ENCODE data around the gene TFR2. TPM values are rescaled to one million over a fixed set of nuclear protein-coding genes. Genes with fewer than 3 reads are reported as not detected.

The TFR2 gene
- total RNA-seq (2014; rRNA removed; shearing (Covaris generic)) = 0.29 and 1.6 TPM in 2 replicates
- polyA plus RNA-seq (2015; cell fraction: cytosol; rRNA removed) = 0.24 and 0.41 TPM in 2 replicates
- 0.56 and 2.3 TPM in 2 replicates for polyA plus RNA-seq (2015; cell fraction: nucleus; rRNA removed)

DNA sequence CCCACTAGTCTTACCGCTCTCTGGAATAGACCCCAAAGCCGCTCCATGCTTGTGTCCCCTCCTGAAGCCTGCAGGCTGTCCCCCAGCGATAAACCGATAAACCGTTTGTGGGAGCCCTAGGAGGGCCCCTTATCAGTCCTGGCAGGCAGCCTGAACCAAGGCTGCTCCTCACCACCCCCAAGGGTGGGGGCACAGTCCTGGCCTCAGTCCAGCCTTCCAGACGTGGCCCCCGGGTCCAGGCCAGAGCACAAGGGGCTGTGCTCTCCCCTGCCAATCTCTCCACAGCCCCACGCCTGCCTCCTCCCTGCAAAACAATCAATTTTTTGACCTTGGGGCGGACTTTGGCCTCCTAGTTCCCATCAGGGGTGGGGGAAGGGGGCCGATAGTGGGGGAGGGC, at the start of gene TFR2:
Gene TFR2 (minus strand): TSS at position 90 of the 397 bp plus-strand sequence. CDS start 43 bp downstream, at position 47.
- no peak for DNase-seq (ENCODE audit: low read depth, low spot score)
- in situ Hi-C loops (cut with HindIII; ENCODE audit: low pct_unique_long_range_greater_than_20kb, low sequenced_read_pairs) = no loop called here

GRCh38 chr7:100689230-100690135, 48.1 kb upstream of the TFR2 start:
- DNase-seq (ENCODE audit: low read depth, low spot score) = no peak
- in situ Hi-C loops (cut with HindIII; ENCODE audit: low pct_unique_long_range_greater_than_20kb, low sequenced_read_pairs) = no loop called here

DNA sequence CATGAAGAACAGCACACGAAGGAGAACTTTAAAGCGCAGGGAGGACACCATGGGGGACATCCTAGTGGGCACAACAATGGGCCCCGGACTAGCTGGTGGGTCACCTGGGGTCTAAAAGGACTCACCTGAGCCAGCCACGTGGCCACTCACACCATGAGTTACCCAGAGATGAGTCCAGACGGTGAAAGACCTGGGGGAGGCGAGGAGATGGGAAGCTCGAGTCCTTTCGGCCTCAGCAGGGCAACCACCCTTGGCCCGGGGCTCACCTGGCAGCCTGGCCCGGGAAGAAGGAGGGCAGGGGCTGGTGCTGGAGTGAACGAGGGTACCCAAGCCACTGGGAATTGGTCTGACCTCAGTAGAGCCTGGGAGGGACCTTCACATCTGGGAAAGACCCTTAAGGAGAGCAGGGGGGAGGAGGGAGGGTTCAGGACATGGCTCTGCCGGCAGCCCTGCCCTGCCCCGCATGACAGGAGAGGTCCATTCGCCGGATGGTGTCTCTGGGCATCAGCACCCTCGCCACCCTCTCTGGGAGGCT, 47.0 kb upstream of the TFR2 start:
- no peak for DNase-seq (ENCODE audit: low read depth, low spot score)

DNA sequence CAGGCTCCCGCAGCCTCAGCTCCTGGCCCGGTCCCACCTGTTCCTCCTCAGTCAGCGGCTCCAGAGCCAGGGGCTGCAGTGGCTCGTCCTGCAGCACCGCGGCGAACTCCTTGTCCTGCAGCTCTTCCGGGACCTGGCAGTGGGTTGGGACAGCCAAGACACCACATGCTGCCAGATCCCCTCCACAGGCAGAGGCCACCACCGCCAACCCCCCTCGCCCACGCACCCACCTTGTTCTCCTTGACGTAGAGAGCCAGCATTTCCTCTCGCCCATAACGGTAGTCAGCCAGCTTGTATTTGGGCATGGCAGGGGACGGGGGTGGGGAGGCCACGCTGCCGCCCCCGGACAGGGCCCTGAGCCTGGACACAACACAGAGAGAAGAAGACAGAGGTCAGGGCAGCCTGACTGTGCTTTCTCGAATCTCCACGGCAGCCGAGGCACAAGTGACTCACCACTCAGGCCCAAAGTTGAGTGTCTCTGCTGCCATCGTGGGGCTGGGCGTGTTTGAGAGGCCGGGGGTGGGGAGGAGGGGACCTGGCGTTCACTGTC, 46.5 kb upstream of the TFR2 start:
- DNase-seq (ENCODE audit: low read depth, low spot score) = no peak
- in situ Hi-C loops (cut with HindIII; ENCODE audit: low pct_unique_long_range_greater_than_20kb, low sequenced_read_pairs) = no loop called here

More for the DNA sequence above, 47.0 kb upstream of the TFR2 start:
- in situ Hi-C loops (cut with HindIII; ENCODE audit: low pct_unique_long_range_greater_than_20kb, low sequenced_read_pairs) = no loop called here

DNA sequence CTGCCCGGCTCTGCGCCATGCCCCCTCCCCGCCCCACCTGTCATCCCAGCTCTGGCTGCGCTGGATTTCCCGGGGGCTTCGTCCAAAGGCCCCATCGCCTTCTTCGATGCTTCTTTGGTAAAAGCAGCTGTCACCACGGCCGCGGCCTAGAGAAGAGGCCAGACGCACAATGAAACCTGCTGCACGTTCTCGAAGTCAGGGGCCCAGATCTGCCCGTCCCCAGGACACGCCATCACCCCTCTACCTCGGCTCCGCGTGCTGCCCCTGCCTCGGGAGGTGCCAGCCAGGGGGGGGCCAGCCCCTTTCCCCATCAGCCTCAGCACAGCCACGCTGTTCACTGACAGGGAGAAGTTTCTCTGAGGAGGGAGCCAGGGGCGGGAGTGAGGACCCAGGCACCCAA, 45.9 kb upstream of the TFR2 start:
- DNase-seq (ENCODE audit: low read depth, low spot score) = no peak
- in situ Hi-C loops (cut with HindIII; ENCODE audit: low pct_unique_long_range_greater_than_20kb, low sequenced_read_pairs) = no loop called here

GRCh38 chr7:100686822-100687211, 45.5 kb upstream of the TFR2 start:
- in situ Hi-C loops (cut with HindIII; ENCODE audit: low pct_unique_long_range_greater_than_20kb, low sequenced_read_pairs) = no loop called here
- no peak for DNase-seq (ENCODE audit: low read depth, low spot score)

DNA sequence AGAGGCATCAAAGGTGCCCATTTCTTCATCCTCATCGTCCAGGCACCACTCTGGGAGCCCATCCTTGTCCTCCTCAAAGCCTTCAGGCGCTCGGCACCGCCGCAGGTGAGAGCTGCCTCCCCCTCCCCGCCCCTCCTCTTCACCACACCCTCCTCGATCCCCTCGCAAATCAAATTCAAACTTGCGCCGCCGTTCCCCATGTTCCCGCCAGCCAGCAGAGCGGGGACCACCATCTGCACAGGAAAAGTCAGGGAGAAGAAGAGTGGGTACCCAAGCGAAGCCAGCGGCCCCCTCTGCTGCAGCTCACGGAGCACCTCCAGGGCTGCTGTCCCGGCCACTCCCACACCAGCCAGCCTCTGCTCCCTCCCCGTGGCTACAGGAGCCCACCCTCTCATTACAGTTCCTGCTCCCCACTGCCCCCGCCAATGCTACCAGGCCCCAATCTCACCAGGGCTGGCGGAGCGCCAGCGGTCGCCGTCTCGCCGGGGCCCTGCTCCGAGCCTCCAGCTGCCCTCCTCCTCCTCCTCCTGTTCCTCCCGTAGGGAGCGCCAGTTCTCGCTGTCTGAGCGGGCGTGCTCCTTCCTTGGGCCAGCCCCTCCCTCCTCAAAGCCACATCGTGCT, 45.0 kb upstream of the TFR2 start:
- no peak for DNase-seq (ENCODE audit: low read depth, low spot score)
- in situ Hi-C loops (cut with HindIII; ENCODE audit: low pct_unique_long_range_greater_than_20kb, low sequenced_read_pairs) = no loop called here

- DNase-seq (ENCODE audit: low read depth, low spot score) = no peak
- in situ Hi-C loops (cut with HindIII; ENCODE audit: low pct_unique_long_range_greater_than_20kb, low sequenced_read_pairs) = no loop called here
Observed at GRCh38 chr7:100685631-100686145, 44.3 kb upstream of the TFR2 start.

DNA sequence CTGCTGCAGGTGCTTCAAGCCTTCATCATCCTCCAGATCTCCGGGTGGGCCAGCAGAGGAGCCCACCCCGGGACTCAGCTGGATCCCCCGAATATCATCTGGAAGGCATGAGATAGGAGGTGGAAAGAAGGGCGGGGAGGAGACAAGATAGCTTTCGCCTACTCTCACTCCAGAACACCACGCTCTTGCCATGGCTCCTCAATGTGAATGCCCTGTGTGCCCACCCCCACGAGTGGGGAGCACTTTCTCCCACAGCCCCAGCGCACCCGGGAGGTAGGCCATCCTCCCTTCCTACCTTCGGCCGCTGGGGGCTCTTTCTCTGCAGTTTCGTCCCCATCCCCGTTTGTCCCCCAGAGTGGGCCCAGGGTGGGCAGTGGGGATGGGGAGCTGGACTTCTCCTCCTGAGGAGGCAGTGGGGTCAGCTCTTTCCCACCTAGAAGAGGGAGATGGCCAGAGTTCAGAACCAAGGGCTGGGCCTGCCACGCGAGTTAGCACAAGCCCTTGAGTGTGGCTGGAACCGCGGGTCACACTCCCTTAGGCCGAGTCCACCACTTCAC, 43.8 kb upstream of the TFR2 start:
- in situ Hi-C loops (cut with HindIII; ENCODE audit: low pct_unique_long_range_greater_than_20kb, low sequenced_read_pairs) = no loop called here
- DNase-seq (ENCODE audit: low read depth, low spot score) = no peak

- in situ Hi-C loops (cut with HindIII; ENCODE audit: low pct_unique_long_range_greater_than_20kb, low sequenced_read_pairs) = no loop called here
Observed at GRCh38 chr7:100684534-100685042, 43.2 kb upstream of the TFR2 start.

DNA sequence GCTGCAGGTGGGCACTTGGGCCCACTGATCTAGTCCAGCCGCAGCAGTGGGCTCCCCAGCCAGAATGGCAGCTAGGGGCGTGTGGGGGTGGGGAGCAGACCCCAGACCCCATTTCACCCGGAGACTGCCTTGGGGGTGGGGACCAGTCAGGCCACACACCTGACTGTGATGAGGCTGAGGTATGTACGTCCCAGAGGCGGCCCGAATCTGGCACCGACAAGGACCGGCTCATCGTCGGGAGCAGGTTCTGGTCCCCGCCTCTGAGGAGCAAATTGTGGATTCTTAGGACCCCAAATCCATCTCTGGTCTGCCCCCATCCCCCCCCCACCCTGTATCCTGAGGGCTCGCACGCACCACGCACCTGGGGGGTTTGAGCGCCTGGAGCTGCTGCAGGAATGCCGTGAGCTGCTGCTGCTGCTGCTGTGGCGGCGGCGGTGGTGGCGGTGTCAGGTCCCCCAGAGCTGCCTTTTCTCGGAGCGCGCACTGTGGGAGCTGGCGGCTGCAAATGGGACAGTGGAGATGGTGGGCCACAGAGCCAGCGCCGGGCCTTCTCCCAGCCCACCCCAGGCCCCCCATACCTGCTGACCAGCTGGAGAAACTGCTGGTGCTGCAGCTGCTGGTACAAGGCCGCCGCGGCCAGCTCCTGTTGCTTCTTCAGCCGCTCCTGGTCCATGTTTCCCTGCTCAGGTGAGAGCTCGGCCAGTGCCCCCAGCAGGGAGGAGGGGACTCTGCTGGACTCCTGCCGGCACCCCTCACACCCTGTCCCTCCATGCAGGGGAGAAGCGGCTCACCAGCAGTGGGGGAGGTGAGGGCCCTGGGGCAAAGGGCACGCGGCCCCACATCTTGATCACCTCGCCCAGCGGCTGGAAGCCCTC, 42.5 kb upstream of the TFR2 start:
- no peak for DNase-seq (ENCODE audit: low read depth, low spot score)
- in situ Hi-C loops (cut with HindIII; ENCODE audit: low pct_unique_long_range_greater_than_20kb, low sequenced_read_pairs) = no loop called here

More at GRCh38 chr7:100684534-100685042, 43.2 kb upstream of the TFR2 start:
- no peak for DNase-seq (ENCODE audit: low read depth, low spot score)

DNA sequence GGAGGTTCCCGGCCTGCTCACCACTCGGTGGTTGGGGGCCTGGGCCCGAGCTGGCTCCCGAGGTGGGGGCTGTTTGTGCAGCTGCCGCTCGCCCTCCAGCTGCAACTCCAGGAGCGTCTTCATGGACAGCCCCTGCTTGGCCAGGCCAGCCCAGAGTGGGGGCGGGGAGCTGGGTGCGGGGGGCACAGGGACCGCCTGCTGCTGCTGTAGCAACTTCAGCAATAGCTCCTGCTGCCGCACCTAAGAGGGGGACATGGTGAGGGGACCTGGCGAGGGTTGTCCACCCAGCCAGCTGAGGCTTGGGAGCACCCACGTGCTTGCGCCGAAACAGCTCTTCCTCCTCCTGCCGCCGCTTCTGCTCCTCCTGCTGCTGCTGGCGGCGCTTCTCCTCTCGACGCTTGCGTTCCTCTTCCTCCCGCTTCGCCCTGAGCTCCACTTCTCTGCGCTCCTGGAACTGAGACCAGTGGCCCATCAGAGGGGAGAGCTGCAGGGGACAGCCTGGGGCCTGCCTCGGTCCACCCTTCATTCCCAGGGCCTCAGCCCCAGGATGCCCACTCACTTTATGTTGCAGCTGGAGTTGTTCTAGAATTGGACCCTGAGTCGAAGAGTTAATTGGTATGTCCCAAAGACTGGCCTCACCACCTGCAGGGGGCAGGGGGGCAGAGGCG, 41.8 kb upstream of the TFR2 start:
- no peak for DNase-seq (ENCODE audit: low read depth, low spot score)
- in situ Hi-C loops (cut with HindIII; ENCODE audit: low pct_unique_long_range_greater_than_20kb, low sequenced_read_pairs) = no loop called here

GRCh38 chr7:100682228-100682741, 40.9 kb upstream of the TFR2 start:
- in situ Hi-C loops (cut with HindIII; ENCODE audit: low pct_unique_long_range_greater_than_20kb, low sequenced_read_pairs) = no loop called here
- no peak for DNase-seq (ENCODE audit: low read depth, low spot score)

DNA sequence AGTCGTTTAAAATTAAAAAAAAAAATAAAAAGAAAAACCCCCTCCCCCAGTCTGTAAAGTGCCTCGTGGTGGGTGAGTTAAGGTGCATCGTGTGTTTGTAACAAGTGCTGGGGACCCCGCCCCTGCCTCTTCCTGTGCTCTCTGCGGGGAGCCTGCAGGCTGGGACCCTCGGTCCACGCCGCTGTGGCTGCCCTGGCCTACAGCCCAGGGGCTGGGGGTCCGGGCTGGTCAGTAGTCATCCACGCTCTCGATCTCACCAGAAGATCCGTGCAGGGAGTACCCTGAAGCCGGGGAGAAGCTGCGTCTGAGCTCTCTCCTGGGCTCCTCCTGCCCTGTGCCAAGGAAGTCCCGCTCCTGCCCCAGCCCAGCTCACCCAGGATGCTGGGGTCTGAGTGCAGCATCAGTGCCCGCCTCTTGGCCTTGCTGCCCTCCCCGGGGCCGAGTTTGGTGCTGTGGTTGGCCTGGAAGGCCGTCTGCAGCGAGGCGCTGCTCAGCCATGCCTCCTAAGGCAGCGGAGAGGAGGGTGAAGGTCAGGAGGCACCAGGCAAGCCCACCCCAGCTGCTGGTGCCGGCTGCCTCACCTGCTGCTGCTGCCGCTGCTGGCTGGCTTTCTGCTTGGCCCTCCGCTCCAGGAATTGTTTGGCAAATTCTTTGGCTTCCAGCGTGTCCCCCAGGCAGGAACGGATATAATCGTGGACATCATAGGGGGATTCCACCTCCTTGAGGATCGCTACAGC, 40.3 kb upstream of the TFR2 start:
- in situ Hi-C loops (cut with HindIII; ENCODE audit: low pct_unique_long_range_greater_than_20kb, low sequenced_read_pairs) = no loop called here
- no peak for DNase-seq (ENCODE audit: low read depth, low spot score)

DNA sequence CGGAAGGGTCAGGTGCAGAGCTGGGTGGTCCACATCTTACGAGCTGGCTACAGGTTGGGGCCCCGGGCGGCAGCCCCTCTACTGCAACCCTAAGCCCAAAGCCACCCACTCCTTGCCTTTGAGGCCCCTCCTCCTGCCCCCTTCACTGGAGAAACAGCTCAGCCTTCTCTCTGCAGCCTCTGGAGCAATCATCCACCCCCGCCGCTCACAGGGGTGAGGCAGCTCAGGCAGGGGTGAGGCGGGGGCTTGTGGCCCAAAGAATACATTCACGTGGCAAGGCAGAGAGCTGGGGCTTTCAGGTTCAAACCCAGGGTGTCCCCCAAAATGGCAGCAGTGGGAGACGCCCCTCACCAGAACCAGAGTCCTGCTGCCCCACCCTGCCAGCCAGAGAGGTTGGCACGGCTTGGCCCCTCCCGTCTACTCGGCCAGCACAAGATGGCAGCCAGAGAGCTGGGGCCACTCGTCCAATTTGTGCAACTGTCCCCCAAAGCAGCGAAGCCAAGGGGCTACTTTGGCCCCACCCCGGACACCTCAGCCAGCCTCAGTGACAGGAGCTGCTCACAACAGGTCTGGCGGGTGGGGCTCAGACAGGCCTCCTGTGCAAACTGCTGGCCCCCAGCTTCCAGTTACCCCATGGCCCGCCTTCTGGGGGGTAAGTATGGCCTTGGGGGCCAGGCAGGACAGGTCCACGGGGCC, 39.4 kb upstream of the TFR2 start:
- DNase-seq (ENCODE audit: low read depth, low spot score) = no peak
- in situ Hi-C loops (cut with HindIII; ENCODE audit: low pct_unique_long_range_greater_than_20kb, low sequenced_read_pairs) = no loop called here
